Stimulated activated CD8-positive, alpha-beta memory T cell treated with anti-CD3 and anti-CD28 coated beads, Interleukin-7, amount 100 ng/mL, for 24 hours (primary cell): ENCODE results near the gene FSTL4.
"Not testable (repeated sequence)": the region's sequence is repeated elsewhere in the genome, so short reads cannot be mapped to it uniquely, and the experiment has no call there.

ENCODE experiments used
- DNase-seq: peaks from one replicate; pipeline ENCODE4 v3.0.0-alpha.2; 2020; ENCODE audit warnings: low read depth

The FSTL4 gene

DNA sequence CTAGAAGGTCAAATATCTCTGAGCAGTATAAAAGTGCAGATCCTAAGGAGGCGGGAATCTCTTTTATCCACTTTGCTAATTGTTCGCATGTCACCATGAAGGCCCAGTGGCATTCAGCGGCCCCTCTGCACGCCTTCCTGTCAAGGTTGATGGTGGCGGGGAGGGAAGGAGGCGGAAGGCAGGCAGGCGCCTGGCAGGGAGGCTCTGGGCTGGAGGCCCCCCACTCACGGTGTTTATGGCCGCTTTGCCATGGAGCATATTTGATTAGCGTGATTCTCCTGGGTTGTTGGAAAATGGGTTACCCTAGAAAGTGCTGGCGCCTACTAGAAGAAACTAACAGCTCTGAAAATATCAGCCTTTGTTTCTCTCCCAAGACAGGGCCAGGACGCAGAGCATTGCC is 209.6 kb downstream of the FSTL4 start:
- no peak for DNase-seq

DNA sequence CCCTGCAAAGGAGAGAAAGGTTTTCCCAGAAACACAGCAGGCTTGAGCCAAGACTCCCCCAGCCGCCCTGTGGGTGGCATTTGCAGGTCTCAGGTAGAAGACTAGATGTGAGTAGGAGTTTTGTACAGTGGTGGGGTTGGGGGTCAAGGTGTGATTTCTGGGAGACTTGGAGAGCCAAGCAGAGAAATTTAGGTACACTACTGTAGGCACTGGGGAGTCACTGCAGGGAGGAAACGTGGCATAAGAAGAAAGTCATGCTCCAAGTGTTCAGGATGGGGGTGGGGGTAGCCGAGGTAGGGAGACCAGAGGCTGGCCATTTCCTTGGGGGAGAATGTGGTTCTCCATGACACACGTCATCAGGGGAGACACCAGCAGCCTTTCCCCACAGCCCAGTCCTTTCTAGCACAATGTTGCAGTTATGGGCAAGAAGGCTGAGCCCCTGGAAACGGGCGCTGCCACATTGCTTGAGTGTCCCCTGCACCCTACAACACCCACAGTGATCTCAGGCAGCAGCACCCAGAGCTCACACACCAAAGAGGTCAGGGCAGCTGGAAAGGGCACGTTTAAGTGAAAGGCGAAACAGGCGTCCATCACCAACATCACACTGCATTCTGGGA is 210.5 kb downstream of the FSTL4 start:
- DNase-seq, result no peak

DNA sequence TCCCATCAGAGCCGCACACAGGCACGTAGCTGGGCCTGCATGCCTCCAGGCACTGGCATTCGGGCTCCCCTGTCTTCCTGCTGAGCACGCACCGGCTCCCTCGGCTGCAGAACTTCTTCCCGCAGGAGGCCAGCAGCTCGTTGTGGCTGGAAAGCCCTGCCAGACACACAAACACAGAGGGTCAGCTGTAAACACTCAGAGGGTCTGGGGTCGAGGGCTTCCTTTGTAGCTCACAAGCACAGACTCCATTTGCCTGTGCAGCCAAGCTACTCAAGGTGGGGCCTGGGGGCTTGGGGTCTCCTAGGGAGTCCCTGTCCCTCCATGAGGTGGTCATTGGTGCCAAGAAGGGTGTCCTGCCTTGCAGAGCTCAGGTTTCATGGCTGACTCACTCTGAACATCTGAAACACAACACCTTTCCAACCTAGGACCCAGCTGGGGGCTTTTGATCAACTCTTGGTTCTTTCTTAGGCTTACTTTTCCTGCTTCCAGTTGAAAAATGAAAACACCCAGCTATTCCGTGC is 211.4 kb downstream of the FSTL4 start:
- no peak for DNase-seq

DNA sequence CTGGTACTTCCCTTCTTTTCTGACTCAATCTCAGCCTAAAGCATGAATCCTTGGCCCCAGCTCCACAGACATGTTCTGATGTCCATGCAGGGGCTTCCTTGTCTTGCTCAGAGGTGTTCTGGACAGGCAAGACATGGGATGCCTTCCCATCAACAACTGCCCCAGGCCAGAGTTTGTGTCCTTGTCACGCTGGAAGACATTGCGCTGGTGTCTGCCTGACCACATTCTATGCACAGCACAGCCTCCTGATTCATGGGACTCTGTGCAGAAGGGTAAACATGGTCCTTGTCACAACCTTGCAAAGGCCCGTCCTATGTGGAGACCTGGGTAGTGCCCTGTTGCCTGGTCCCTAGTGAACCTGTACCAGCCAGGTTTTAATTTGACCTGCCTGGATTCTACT is 212.2 kb downstream of the FSTL4 start:
- DNase-seq, result no peak

DNA sequence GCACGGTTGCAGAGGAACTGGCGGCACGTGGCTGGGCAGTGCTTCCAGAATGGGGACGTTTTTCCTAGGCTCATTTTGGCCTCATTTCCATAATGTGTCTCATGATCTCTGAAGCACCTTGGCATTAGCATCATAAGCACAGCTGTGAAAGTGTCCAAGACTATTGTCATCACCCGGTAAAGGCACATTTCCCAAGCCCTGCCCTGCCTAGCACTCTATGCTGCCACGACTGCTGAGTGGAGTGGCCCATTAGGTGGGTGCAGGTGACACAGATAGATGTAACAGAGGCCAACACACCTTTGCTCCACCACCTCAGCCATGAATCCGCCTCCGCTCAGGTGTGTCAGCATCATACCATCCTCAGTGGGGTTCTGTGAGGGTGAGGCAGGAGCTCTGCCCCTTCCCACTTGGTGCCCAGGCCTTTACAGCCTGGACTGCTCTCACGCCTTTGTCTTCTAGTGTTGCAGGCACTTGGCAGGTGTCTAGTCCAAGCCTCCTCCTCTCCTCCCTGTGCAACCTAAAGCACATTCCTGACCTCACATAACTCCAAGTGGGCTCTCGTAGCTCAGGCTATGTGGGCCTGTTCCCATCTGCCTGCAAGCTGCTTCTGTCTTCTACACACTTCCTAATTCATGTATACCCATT is 213.0 kb downstream of the FSTL4 start:
- no peak for DNase-seq

DNA sequence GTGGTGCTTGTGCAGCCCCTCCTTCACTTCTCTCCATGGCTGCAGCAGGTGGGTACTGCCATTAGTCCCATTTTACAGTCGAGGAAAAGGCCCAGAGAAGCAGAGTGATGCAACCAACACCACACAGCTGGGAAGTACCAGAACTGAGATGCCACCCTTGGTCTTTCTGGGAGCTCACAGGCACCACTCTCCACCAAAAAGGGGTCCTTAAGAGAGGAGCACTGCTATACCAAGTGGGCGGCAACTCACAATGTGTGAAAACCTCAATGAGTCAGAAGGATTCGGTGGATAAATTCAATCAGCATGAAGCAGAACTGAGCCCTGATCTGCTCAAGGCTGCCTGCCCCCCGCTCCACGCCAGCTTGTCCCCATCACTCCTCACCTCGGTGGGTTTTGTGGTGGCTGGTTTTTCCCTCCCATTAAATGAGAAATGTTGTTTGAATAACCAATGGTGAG is 213.7 kb downstream of the FSTL4 start:
- DNase-seq, result peak; percentile 21

DNA sequence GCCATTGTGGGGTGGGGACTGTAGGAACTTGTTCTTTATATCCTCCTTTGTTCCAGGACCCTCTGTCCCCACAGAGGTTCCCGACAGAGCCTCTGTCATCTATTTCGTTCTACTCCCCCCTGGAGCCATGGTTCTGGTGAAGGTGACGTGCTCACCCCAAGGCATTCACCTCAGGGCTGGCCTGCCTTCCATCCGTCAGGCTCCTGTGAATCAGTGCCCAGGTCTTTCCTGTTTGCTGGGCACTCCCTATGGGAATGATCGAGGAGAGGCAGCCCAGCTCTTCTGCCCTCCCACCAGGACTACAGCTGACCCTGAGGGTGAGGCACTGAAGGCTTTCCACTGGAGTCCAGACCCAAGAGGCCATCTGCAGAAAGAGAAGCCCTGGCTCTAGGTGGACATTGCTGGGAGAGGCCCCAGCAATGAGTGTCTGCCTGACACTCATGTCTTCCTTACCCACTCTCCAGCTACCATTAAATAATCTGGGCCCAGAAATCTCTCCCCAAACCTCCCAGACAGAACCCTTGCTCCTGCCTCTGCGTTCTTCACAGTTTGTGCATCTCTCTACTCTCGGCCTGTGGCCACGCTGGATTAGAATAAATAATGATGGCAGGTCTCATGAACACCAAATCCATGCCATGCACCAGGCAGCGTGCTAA is 214.2 kb downstream of the FSTL4 start:
- DNase-seq, result no peak

DNA sequence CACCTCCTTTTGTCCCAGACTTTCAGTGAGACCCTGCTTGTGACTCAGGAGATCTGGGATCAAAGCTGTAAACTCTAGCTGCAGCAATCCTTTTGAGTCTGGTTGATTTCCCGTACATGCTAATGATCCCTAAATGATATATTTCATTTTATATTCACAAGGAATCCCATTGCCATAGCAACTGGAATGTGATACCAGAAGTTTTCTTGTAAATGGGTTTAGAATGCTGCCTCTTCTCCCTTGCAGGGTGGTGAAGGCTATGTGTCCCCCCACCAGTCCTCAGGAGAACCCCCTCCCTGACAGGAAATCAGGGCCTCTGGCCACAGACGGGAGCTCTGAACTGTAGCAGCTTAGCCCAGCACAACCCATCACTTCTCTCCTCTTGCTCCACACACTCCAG is 215.0 kb downstream of the FSTL4 start:
- DNase-seq, result no peak

DNA sequence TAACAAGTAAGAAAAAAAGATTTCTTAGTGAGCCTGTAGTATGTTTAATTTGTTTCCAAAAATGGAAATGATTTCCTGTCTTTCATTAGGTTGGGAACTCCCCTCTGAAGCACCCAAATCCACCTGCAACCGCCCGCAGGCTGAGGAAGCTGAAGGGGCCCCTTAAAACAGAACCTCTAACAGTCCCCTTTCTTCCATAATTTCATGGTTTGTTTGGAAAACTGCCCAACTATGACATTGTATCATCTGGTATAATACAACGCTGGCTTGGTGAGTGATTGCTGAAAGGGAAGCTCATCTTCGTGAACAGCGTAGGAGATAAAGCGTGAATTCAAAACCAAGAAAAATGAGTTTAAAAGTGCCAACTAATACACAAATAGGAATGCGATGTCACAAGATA is 215.5 kb downstream of the FSTL4 start:
- no peak for DNase-seq

DNA sequence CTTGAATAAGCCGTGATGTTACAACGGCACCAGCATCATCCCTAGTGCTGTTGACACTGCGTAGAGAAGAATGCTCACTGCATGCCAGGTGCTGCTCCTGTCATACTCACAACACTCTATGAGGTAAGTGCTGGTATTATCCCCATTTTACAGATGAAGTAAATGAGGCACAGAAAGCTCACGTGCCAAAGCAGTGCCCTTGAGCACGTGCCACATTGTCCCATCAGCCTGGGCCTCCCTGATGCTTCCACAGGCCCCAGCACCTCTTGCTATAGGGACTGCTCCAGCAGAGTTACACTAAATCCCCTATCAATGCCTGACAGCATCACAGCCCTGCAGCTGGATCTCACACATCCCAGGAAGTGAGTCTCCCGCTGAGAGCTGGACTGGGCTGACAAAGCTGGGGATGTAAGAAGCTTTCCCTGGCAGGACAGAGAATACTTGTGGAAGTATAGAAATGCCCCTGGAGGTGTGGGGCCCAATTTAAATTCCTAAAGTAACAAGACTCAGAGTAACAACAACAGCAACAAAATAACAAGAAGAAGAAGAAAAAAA is 216.1 kb downstream of the FSTL4 start:
- DNase-seq, result no peak

DNA sequence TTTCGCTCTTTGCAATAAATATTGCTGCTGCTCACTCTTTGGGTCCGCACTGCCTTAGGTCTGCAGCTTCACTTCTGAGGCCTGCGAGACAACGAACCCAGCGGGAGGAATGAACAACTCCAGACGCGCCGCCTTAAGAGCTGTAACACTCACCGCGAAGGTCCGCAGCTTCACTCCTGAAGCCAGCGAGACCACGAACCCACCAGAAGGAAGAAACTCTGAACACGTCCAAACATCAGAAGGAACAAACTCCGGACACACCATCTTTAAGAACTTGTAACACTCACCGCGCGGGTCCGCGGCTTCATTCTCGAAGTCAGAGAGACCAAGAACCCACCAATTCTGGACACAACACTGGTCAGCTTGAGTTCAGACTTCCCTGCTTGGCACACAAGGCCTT is 217.1 kb downstream of the FSTL4 start:
- not testable (repeated sequence) for DNase-seq

DNA sequence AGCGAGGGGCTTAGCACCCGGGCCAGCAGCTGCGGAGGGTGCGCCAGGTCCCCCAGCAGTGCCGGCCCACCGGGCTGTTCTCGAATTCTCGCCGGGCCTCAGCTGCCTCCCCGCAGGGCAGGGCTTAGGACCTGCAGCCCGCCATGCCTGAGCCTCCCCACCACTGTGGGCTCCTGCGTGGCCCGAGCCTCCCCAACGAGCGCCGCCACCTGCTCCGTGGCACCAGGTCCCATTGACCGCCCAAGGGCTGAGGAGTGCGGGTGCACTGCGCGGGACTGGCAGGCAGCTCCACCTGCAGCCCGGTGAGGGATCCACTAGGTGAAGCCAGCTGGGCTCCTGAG is 217.9 kb downstream of the FSTL4 start:
- DNase-seq, result not testable (repeated sequence)

DNA sequence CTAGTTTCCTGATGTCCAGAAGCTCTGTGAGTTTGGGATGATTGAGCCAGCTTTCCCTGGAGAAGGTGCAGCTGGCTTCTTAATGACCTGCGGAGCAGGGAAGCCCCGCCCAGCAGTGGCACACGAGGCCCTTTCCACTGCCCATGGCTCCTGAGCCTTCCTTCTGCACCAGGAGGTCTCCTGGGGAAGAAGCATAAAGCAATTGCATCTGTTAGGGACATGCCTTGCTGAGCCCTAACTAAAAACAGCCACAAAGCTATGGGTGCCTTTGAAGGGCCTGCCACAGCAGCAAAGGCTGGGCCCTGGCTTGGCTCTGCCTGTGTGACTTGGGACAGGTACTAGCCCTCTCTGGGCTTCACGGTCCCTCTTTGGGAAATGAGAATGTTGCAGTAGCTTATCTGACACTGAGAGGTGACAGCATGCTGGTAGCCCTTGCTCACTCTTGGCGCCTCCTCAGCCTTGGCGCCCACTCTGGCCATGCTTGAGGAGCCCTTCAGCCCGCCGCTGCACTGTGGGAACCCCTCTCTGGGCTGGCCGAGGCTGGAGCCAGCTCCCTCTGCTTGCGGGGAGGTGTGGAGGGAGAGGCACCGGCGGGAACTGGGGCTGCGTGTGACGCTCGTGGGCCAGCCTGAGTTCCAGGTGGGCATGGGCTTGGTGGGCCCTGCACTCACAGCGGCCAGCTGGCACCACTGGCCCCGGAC is 218.4 kb downstream of the FSTL4 start:
- no peak for DNase-seq

DNA sequence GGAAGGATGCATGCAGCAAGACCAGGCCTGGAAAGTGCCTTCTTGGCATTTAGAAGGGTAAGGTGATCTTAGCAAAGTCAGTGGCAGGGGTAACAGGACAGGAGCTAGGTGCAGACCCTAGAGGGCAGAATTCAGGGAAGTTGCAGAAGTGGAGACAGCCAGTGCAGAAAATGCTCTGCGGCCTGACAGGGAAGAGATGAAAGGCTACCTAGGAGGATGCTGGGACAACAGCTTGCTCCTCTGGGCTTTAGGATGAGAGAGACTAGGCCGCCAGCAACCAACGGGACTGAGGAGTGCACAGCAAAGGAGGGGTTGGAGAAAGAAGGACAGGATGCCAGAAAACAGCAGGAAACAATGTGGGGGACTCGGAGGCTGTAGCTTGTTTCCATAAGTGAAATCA is 219.9 kb downstream of the FSTL4 start:
- no peak for DNase-seq

DNA sequence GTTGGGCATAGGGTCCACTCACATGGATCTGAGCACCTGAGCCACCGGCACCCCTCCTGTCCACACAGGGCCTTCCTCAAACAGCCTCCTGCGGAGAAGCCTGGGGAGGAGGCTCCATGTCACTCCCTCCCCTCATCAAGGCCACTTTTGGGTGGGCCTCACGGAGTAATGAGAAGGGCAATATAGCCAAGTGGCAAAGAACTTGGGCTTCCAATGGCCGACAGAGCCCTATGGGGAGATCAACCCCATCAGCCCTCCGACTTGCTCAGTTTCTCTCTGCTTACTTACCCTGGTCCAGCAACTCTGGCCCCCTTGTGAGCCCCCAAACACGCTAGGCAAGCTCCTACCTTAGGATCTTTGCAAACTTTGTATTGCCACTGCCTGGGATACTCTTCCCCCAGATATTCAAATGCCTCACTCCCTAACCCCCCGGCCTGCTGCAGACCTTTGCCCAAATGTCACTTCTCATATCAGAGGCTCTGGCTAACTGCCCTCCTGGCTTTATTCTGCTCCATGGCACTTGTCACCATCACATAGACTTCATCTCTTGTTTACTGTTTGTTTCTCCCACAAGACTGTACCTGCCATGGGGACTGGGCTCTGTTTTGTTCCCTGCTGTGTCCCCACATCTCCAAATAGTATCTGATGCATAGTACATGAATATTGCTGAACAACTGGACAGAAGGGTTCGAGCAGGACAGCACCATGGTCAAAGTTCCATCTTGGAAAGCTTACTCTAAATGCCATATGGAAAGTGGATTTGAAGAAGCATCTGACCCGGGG is 220.8 kb downstream of the FSTL4 start:
- DNase-seq, result no peak

DNA sequence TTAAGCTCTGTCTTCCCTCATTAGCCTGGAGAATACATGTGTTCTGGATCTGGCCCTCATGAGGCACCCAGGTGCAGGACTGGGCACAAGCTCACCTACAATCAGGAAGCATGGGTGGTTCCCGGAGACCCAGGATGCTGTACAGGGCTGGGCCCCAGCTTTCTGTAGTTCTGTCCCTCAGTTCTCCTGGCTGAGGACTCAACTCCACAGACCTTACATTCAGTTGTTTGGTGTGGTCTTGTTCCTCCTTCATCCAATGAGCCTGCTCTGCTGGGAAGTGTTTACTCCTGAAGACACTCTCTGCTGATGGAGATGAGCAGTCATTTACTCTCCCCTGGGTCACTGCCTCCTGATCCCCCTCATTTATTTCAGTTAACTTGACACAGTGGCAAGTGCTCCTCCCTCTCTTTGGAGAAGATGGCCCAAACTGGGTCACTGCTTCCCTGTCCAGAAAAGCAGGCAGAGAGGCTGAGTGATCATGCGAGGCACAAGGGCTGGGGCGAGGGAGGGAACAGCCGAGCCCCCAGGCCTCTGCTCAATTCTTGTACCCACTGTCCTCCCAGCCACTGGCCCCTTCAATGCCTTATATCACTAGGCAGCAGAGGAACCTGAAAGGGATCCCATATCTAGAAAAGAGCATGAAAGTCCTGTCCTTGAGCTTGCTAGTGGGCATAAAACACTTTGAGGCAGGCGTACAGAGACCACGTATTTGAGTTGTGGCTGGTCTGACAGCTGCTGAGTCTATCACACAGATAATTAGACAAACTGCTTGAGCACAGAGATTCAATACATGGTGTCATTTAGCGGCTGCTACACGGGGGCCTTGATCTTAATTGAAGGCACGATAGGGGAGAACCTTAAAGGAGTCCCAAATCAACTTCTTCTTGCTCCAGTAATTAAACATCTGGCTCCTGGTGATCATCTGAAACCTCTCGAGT is 221.7 kb downstream of the FSTL4 start:
- DNase-seq, result no peak

DNA sequence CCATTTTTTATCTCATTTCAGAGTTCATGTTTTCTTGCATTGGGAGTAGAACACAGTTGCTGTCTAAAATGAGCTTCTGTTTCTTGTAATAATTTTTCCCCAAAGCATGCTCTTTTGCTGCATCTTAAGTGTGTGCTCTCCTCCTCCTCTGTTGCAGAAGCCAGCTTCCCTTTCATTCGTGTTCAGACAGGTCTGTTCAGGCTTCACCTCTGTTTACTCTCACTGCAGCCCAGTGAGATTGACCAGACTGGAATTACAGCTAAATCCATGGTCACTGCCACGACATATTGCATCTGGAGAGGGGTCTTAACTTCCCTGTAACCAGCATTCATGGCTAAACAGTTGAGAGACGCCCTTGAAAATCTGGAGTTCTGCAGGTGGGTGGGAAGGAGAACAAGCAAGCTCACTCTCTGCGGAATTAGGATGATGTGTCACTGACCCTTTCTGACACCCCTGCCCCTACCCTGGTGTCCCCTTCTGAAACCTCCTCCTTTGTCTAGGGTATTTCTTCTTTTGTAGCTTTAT is 223.2 kb downstream of the FSTL4 start:
- DNase-seq, result no peak

DNA sequence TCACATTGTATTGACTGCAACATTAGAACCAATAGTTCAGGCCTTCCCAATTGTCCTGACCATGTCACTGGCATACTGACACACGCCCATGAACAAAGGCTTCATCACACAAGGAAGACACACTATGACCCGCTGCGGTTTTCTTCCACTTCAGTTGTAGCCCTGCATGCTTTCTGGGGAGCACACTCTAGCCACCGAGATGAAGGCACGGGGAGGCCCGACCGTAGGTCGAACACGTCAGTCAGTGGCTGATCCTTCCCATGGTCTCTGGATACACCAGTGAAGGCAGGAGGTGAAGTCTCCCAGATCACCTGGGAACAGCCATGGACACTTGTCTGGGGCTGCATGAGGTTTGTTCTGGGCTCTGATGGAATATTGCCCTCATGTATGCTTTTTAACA is 224.7 kb downstream of the FSTL4 start:
- DNase-seq, result no peak

DNA sequence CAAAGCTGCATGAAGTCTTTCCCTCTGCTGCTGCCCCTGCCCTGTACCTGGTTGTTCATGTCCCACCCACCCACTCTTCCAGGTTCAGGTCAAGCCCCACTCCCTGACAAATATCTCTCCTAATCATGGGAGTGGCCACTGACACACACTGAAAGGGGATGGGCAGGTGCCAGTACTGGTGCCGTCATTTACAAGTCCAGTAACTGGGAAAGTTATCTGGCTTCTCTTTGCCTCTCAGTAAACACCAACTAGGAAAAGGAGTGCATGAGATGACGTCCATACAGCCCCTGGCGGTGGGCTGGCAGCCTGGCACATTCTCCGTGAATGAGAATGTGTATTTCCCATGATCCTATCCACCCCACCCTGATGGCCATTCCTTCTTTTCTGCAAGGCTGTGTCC is 225.2 kb downstream of the FSTL4 start:
- DNase-seq, result no peak

DNA sequence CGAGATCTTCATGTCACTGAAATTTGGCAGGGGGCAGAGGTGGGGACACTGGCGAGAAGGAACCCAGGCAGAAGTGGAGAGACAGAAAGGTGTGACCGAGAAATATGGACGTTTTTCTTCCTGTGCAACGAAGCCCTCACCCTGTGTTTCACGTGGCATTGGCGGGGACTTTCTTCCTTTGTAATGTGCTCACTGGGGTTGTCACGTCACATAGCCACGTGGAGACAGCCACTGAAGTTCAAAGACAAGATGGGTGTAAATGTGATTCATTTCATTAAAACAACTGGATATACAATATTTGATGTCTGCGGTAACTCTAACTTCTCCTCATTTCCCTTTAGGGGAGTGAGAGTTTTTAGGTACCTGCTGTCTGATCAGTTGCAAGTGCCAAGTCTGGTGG is 225.7 kb downstream of the FSTL4 start:
- no peak for DNase-seq
